ENCODE results near the gene STAB1.

The STAB1 gene

GRCh38 chr3:52447512-52448355, 47.4 kb upstream of the STAB1 start:
- Histone ChIP-seq H3K4me1 (ENCODE audit: insufficient read depth, low read length) (0 out of 2 replicates have a peak, but pooled peaks cover 4% of the 10 kb centered on the region), H3K4me3 (ENCODE audit: low read depth in 1 of 2, low read length in 2 of 2) (no peak overlapping the region), H3K79me2 (ENCODE audit: insufficient read depth, low read length) (no peaks in the 10 kb centered on the region), H3K9ac (ENCODE audit: low read depth, low read length) (no peak overlapping the region), H3K27me3 (ENCODE audit: insufficient read depth, low read length, poor library complexity) (no peaks in the 10 kb centered on the region), H3K27ac (ENCODE audit: low read length) (no peak overlapping the region), H3K4me2 (ENCODE audit: insufficient read depth, low read length) (no peak overlapping the region), H4K20me1 (ENCODE audit: insufficient read depth, low read length) (no peaks in the 10 kb centered on the region), H3K9me3 (ENCODE audit: insufficient read depth, low read length, severe bottlenecking) (no peaks in the 10 kb centered on the region), H3K36me3 (ENCODE audit: insufficient read depth, low read length) (no peaks in the 10 kb centered on the region), H2AFZ (ENCODE audit: low read depth, low read length) (no peak overlapping the region)
- ATAC-seq (ENCODE audit: insufficient read depth, low read depth) (no peak), DNase-seq (no peak)
- TF ChIP-seq CTCF (IDR thresholded peaks at IDR 0.05; ENCODE audit: borderline replicate concordance, extremely low read depth, low read length, poor library complexity, severe bottlenecking) = no peak
- no peak for TF ChIP-seq EZH2 (IDR thresholded peaks at IDR 0.05; ENCODE audit: borderline replicate concordance, low read depth, low read length, severe bottlenecking)

GRCh38 chr3:52450489-52451236, 44.5 kb upstream of the STAB1 start:
- Histone ChIP-seq H3K9ac (ENCODE audit: low read depth, low read length) (no peak overlapping the region), H2AFZ (ENCODE audit: low read depth, low read length) (no peak overlapping the region), H3K79me2 (ENCODE audit: insufficient read depth, low read length) (peaks cover 3% of the 10 kb centered on the region), H4K20me1 (ENCODE audit: insufficient read depth, low read length) (no peaks in the 10 kb centered on the region), H3K9me3 (ENCODE audit: insufficient read depth, low read length, severe bottlenecking) (no peaks in the 10 kb centered on the region), H3K4me3 (ENCODE audit: low read depth in 1 of 2, low read length in 2 of 2) (no peak overlapping the region), H3K27ac (ENCODE audit: low read length) (no peak overlapping the region), H3K4me2 (ENCODE audit: insufficient read depth, low read length) (no peak overlapping the region), H3K4me1 (ENCODE audit: insufficient read depth, low read length) (peaks cover 14% of the 10 kb centered on the region), H3K36me3 (ENCODE audit: insufficient read depth, low read length) (no peaks in the 10 kb centered on the region), H3K27me3 (ENCODE audit: insufficient read depth, low read length, poor library complexity) (no peaks in the 10 kb centered on the region)
- no peak for ATAC-seq (ENCODE audit: insufficient read depth, low read depth)
- no peak for DNase-seq
- TF ChIP-seq EZH2 (IDR thresholded peaks at IDR 0.05; ENCODE audit: borderline replicate concordance, low read depth, low read length, severe bottlenecking) (no peak), CTCF (IDR thresholded peaks at IDR 0.05; ENCODE audit: borderline replicate concordance, extremely low read depth, low read length, poor library complexity, severe bottlenecking) (no peak)

GRCh38 chr3:52451237-52452083, 43.7 kb upstream of the STAB1 start:
- H3K4me1 ChIP-seq (ENCODE audit: insufficient read depth, low read length) = peaks cover 17% of the 10 kb centered on the region
- no peak for ATAC-seq (ENCODE audit: insufficient read depth, low read depth)
- no peak overlapping the region for H3K4me3 ChIP-seq (ENCODE audit: low read depth in 1 of 2, low read length in 2 of 2)

More at GRCh38 chr3:52451237-52452083, 43.7 kb upstream of the STAB1 start:
- Histone ChIP-seq H3K36me3 (ENCODE audit: insufficient read depth, low read length) (no peaks in the 10 kb centered on the region), H3K9me3 (ENCODE audit: insufficient read depth, low read length, severe bottlenecking) (no peaks in the 10 kb centered on the region), H3K9ac (ENCODE audit: low read depth, low read length) (no peak overlapping the region), H3K4me2 (ENCODE audit: insufficient read depth, low read length) (no peak overlapping the region), H2AFZ (ENCODE audit: low read depth, low read length) (no peak overlapping the region), H3K79me2 (ENCODE audit: insufficient read depth, low read length) (peaks cover 11% of the 10 kb centered on the region), H4K20me1 (ENCODE audit: insufficient read depth, low read length) (0 out of 2 replicates have a peak, but pooled peaks cover 2% of the 10 kb centered on the region), H3K27me3 (ENCODE audit: insufficient read depth, low read length, poor library complexity) (no peaks in the 10 kb centered on the region), H3K27ac (ENCODE audit: low read length) (no peak overlapping the region)
- TF ChIP-seq EZH2 (IDR thresholded peaks at IDR 0.05; ENCODE audit: borderline replicate concordance, low read depth, low read length, severe bottlenecking) = no peak
- peak; percentile 23 for TF ChIP-seq CTCF (IDR thresholded peaks at IDR 0.05; ENCODE audit: borderline replicate concordance, extremely low read depth, low read length, poor library complexity, severe bottlenecking)
- no peak for DNase-seq
